ENCODE data around the gene C17orf107. TPM values are rescaled to one million over a fixed set of nuclear protein-coding genes. Genes with fewer than 3 reads are reported as not detected.

C17orf107 gene
- total and polyA plus RNA-seq, 9 of the 15 experiments (the other 6 are each of a cell fraction or from before 2014, with no cell fraction given) = 0.05 to 0.29 (median 0.07) TPM; not detected in 4

- peaks cover 7% of the 10 kb centered on the region for H4K20me1 ChIP-seq (replicated peaks; ENCODE audit: control insufficient read depth, insufficient read depth, low read length)
- no peak overlapping the region for H3K4me2 ChIP-seq (ENCODE audit: insufficient read depth, low read length)
- DNase-seq (ENCODE audit: extremely low read depth in 1 of 4, low spot score in 3 of 4) (no peak), ATAC-seq (no peak), FAIRE-seq (no peak)
- no peak overlapping the region for H2AFZ ChIP-seq (ENCODE audit: low read depth, low read length)
- H3K27ac ChIP-seq (ENCODE audit: extremely low read depth, low read depth, low read length) = no peak overlapping the region
- no TSS peak for BruUV-seq (replicated peaks)
- H3K4me1 ChIP-seq (replicated peaks in 1 of 2; ENCODE audit: control insufficient read depth in 2 of 2, insufficient read depth in 2 of 2, low read length in 2 of 2) = peaks cover 0 to 3% of the 10 kb centered on the region in 2 experiments; a peak in 1 of 5 replicates
- POLR2A ChIA-PET = no interaction called here
- TF ChIP-seq THRAP3 (IDR thresholded peaks at IDR 0.05; ENCODE audit: borderline replicate concordance) (no peak), USF2 (CRISPR knock-in tag; IDR thresholded peaks at IDR 0.05) (no peak), LEF1 (IDR thresholded peaks at IDR 0.05) (no peak), SMAD4 (CRISPR knock-in tag; conservative IDR thresholded peaks at IDR 0.05) (no peak), DNMT1 (IDR thresholded peaks at IDR 0.05) (no peak), ZKSCAN3 (CRISPR knock-in tag; IDR thresholded peaks at IDR 0.05) (no peak), ZNF398 (CRISPR knock-in tag; IDR thresholded peaks at IDR 0.05) (no peak), CREB3L1 (IDR thresholded peaks at IDR 0.05; ENCODE audit: borderline replicate concordance, low read depth) (no peak), POLR2G (IDR thresholded peaks at IDR 0.05; ENCODE audit: low read depth, low read length) (no peak), NR3C1 (CRISPR knock-in tag; IDR thresholded peaks at IDR 0.05) (no peak), ZNF696 (CRISPR knock-in tag; conservative IDR thresholded peaks at IDR 0.05) (no peak), RBM17 (IDR thresholded peaks at IDR 0.05; ENCODE audit: borderline replicate concordance, low read depth, low read length) (no peak), TFAM (CRISPR knock-in tag; conservative IDR thresholded peaks at IDR 0.05) (no peak), CREM (IDR thresholded peaks at IDR 0.05; ENCODE audit: low read depth) (no peak), MYNN (IDR thresholded peaks at IDR 0.05) (no peak), MYNN (CRISPR knock-in tag; IDR thresholded peaks at IDR 0.05) (no peak), HDAC8 (tag; IDR thresholded peaks at IDR 0.05) (no peak), ZNF766 (CRISPR knock-in tag; conservative IDR thresholded peaks at IDR 0.05) (no peak), ASH1L (IDR thresholded peaks at IDR 0.05; ENCODE audit: borderline replicate concordance, low read depth, partially characterized antibody) (no peak), NFIC (IDR thresholded peaks at IDR 0.05) (no peak)
- no peak overlapping the region for H3K9ac ChIP-seq (ENCODE audit: insufficient read depth in 1 of 2, low read depth in 2 of 2, low read length in 2 of 2)
- no peaks in the 10 kb centered on the region for H3K9me3 ChIP-seq (replicated peaks; ENCODE audit: control insufficient read depth, insufficient read depth, low read depth, low read length)
- peaks cover 2% of the 10 kb centered on the region for H3K9me1 ChIP-seq (ENCODE audit: control insufficient read depth, insufficient read depth, low read length)
- H3K4me3 ChIP-seq = no peak overlapping the region
- H3K27me3 ChIP-seq (ENCODE audit: control insufficient read depth in 2 of 2, insufficient read depth in 2 of 2, low read length in 2 of 2) = no peaks in the 10 kb centered on the region
- H3K79me2 ChIP-seq (ENCODE audit: control insufficient read depth, insufficient read depth, low read length) = no peaks in the 10 kb centered on the region
- CTCF ChIA-PET (ENCODE audit: low intra/inter-chr PET ratio) = no interaction called here
- 94% methylated on average over 3 of the region's 4 CpGs for WGBS (ENCODE audit: insufficient coverage, low coverage, missing lambda C conversion rate)
- in situ Hi-C loops (cut with MboI) (loop anchor here (5.0 kb wide), 2 partner anchors 82 to 172 kb away; partner anchors contain the start of genes ARRB2 and C17orf114), intact Hi-C loops (cut with micrococcal nuclease) (loop anchor here (5.0 kb wide), 1 partner anchor 67 kb away; no protein-coding TSS in a partner anchor)
- H3K36me3 ChIP-seq (ENCODE audit: control insufficient read depth, insufficient read depth, low read length) = peaks cover 60% of the 10 kb centered on the region; the same call in 2 of the 3 replicates
Observed at GRCh38 chr17:4884489-4884888, 14.8 kb upstream of the C17orf107 start.
